C4-2B (cell line): ENCODE results near the gene FBXL17.
A peak's percentile ranks its signal among the peaks of the same experiment; 100 is the strongest.

Experiments used
- H3K27ac ChIP-seq: fragments of 450-650 bp; 2 replicates; pipeline ENCODE4 v1.5.1; 2017
- ZFX ChIP-seq: fragments of 450-650 bp; IDR thresholded peaks from 2 replicates; pipeline ENCODE4 v1.6.1; 2017
- TF ChIP-seq, protein P1 (sequence below): fragments of 450-650 bp; conservative IDR thresholded peaks from 2 replicates; pipeline ENCODE4 v1.5.1; 2017; ENCODE audit warnings: mild to moderate bottlenecking

Gene FBXL17

DNA sequence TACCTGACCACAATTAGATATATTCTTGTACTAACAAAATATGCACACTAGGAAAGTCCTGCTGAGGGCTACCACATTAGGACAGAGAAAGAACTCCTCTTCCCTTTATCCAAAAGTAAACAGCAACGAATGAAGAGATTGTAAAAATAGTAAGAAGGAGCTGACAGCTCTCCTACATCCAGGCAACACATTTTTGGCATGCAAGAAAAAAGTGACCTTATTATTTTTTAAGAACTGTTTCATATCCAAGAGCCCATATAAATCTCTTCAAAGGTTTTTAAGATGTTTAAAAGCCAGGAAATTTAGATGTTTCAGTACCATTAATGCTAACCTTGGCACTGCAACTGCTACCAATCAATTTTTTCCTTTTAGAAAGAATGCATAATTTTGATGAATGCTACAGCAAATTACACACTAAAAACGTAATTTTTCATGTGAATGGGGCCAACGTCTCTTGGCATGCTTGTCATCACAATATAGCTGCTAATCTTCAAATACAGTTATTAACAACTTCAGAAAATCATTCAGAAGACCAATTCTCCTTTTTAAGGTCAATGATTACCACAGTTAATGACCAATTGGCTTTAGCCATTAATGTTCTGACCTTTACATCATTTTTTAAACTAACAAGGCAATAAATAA, 132.0 kb downstream of the FBXL17 start:
- no peak overlapping the region for H3K27ac ChIP-seq
- TF ChIP-seq, protein P1, sequence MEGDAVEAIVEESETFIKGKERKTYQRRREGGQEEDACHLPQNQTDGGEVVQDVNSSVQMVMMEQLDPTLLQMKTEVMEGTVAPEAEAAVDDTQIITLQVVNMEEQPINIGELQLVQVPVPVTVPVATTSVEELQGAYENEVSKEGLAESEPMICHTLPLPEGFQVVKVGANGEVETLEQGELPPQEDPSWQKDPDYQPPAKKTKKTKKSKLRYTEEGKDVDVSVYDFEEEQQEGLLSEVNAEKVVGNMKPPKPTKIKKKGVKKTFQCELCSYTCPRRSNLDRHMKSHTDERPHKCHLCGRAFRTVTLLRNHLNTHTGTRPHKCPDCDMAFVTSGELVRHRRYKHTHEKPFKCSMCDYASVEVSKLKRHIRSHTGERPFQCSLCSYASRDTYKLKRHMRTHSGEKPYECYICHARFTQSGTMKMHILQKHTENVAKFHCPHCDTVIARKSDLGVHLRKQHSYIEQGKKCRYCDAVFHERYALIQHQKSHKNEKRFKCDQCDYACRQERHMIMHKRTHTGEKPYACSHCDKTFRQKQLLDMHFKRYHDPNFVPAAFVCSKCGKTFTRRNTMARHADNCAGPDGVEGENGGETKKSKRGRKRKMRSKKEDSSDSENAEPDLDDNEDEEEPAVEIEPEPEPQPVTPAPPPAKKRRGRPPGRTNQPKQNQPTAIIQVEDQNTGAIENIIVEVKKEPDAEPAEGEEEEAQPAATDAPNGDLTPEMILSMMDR: no peak
- TF ChIP-seq ZFX: no peak

DNA sequence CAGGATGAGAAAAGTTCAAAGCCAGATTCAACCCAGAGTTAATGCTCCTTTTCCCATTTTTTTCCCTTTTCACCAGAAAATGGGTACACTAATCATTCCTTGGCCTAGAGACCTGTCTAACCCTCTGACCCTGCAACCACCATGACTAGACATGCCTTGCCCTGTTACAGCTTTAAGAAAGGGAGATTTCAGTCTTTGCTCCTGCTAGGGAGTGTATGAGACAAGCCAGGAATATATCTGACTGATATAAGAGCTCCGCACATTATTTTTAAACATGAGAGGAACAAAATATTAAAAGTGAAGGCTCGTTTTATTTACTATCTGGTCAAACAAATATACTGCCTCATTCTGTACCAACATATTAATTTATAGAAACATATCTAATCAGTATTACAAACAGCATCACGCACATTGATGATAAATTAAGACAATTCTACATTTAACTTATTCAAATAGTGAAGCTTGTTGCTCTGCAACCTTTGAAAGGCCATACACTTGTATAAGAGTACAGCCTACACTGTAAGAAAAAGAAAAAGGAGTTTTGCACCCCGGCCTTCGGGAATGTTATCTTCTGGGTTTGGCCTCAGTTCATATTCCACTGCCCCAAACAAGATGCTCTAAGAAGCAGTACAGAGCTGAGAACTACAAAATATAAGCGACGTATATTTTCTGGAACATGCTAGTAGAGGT, 132.7 kb downstream of the FBXL17 start:
- no peak overlapping the region for H3K27ac ChIP-seq
- no peak for TF ChIP-seq ZFX
- TF ChIP-seq, protein P1: no peak

- H3K27ac ChIP-seq: peak overlapping the region; percentile 93
- TF ChIP-seq, protein P1: no peak
These were observed 142.7 kb downstream of the FBXL17 start for GRCh38 chr5:108238936-108239887.

DNA sequence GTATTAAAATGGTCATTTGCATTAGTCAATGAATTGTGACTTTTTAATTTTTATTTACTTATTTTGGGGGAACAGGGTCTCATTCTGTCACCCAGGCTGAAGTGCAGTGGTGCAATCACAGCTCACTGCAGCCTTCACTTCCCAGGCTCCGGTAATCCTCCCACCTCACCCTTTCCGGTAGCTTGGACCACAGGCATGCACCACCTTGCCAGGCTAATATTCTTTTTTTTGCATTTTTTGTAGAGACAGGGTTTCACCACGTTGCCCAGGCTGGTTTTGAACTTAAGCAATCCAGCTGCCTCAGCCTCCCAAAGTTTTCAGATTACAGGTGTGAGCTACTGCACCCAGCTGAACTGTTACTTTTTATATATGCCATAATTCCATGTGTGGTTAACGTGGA, 143.4 kb downstream of the FBXL17 start:
- peak overlapping the region; percentile 93 for H3K27ac ChIP-seq
- TF ChIP-seq, protein P1: no peak
- TF ChIP-seq ZFX: no peak

DNA sequence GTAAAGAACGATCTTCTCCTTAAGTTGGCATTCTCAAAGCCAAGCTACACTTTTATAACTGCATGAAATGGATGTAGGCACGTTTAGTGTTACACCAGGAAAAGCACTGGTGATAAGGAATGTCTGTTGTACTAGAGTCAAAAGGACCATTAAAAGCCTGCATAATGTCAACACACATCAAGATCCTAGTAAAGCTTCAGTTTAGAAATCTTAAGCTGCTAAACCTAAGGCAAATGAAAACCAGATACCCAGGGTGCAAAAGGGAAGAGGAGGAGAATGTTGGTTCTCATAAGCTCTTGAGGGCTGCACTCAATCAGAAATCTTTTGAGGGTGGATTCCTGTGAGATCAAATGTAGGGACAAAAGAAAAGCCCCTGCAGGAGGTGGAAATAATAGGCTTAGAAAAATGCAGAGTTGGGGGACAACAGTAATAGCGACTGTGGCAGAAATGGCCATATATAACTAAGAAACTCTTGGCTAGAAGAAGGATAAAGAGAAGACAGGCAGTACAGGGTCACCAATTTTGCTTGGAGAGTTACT, 148.2 kb downstream of the FBXL17 start:
- TF ChIP-seq, protein P1: no peak
- no peak for TF ChIP-seq ZFX

DNA sequence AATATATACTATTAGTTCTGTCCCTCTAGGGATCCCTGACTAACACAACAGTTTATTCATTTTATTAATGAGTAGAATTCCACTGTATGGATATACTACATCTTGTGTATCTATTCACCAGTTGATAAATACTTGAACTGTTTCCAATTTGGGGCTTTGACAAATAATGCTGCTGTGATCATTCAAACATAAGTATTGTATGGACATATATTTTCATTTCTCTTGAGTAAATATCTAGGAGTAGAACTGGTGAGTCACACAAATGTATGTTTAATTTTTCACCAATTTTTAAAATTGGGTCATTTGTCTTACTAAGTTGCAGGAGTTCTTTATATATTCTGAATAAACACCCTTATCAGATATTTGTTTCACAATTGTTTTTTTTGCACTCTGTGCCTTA, 149.1 kb downstream of the FBXL17 start:
- no peak for TF ChIP-seq ZFX
- H3K27ac ChIP-seq: no peak overlapping the region

More for the DNA sequence above, 148.2 kb downstream of the FBXL17 start:
- H3K27ac ChIP-seq: peak overlapping the region; percentile 25; the same call in 1 of the 2 replicates

GRCh38 chr5:108222011-108222410, 159.9 kb downstream of the FBXL17 start:
- H3K27ac ChIP-seq: no peak overlapping the region
- TF ChIP-seq, protein P1: no peak
- TF ChIP-seq ZFX: no peak
